AG04449 (cell line): ENCODE measurements around the gene LSG1.

Source experiments
- CTCF ChIA-PET: fragments of 350-600 bp; formaldehyde crosslinking; extraction: SDS; loops from one replicate; lab custom pipeline; 2021; ENCODE audit warnings: antibody characterized with exemption; lab: Yijun Ruan, JAX
- POLR2A ChIA-PET: fragments of 400-600, 350-600 bp; formaldehyde crosslinking; extraction: SDS; loops from one replicate; lab custom pipeline; 2020; ENCODE audit warnings: antibody characterized with exemption, inconsistent platforms; lab: Yijun Ruan, JAX
- DNase-seq: peaks from one replicate; pipeline ENCODE4 v3.0.0-alpha.2; 2010; ENCODE audit warnings: low read depth, low spot score
- H3K4me3 ChIP-seq: 2 replicates; pipeline ENCODE4 v1.5.1; 2011; ENCODE audit warnings: low read depth, mild to moderate bottlenecking, control low read depth, low read length
- TF ChIP-seq, protein P1 (sequence below): IDR thresholded peaks from one replicate; pipeline ENCODE4 v1.5.1; 2011; ENCODE audit warnings: mild to moderate bottlenecking, moderate library complexity, low read length, control low read depth, inconsistent platforms; ENCODE audit not compliant: insufficient read depth; ENCODE audit errors: missing control alignments

Gene LSG1

DNA sequence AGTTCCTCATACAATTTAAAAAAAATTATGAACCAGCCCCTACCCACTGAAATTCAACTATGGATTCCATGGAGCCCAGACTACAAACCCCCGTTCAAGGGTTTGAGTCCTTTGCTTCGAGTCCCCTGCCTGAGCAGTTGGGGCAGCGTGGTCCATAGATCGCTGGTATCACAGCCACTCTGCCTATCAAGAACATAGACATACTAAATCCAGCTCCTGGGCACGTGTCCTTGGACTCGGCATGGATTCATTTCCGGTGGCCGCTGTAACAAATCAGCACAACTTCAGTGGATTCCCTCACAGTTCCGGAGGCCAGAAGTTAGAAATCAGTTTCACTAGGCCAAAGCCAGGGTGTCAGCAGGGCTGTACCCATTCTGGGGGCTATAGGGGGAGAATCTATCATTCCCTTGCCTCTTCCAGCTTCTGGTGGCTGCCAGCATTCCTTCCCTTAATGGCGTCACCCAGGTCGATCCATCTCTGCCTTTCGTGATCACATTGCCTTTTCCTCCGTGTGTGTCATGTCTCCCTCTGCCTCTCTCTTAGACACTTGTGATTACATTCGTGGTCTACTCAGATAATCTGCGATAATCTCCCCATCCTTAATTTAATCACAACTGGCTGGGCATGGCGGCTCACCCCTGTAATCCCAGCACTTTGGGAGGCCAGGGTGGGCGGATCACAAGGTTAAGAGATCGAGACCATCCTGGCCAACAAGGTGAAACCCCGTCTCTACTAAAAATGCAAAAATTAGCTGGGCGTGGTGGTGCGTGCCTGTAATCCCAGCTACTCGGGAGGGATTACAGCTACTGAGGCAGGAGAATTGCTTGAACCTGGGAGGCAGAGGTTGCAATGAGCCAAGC is 34.2 kb downstream of the LSG1 start:
- H3K4me3 ChIP-seq, result no peak overlapping the region
- ChIA-PET CTCF (interaction anchor here (1.2 to 1.3 kb wide), 2 partner anchors 12 to 634 kb away, joined by 3 read pairs; partner anchors contain the start of gene XXYLT1), POLR2A (no interaction called here)
- TF ChIP-seq, protein P1, sequence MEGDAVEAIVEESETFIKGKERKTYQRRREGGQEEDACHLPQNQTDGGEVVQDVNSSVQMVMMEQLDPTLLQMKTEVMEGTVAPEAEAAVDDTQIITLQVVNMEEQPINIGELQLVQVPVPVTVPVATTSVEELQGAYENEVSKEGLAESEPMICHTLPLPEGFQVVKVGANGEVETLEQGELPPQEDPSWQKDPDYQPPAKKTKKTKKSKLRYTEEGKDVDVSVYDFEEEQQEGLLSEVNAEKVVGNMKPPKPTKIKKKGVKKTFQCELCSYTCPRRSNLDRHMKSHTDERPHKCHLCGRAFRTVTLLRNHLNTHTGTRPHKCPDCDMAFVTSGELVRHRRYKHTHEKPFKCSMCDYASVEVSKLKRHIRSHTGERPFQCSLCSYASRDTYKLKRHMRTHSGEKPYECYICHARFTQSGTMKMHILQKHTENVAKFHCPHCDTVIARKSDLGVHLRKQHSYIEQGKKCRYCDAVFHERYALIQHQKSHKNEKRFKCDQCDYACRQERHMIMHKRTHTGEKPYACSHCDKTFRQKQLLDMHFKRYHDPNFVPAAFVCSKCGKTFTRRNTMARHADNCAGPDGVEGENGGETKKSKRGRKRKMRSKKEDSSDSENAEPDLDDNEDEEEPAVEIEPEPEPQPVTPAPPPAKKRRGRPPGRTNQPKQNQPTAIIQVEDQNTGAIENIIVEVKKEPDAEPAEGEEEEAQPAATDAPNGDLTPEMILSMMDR, result no peak
- DNase-seq, result no peak

GRCh38 chr3:194637066-194637465 is 34.9 kb downstream of the LSG1 start:
- POLR2A ChIA-PET, result no interaction called here
- H3K4me3 ChIP-seq, result no peak overlapping the region
- no peak for DNase-seq
- CTCF ChIA-PET, result interaction anchor here (0.7 to 1.3 kb wide), 3 partner anchors 11 to 634 kb away, joined by 3 read pairs; partner anchors contain the start of gene XXYLT1
- TF ChIP-seq, protein P1, result no peak

GRCh38 chr3:194633349-194634004 is 38.5 kb downstream of the LSG1 start, which contains the start of gene TMEM44:
Gene TMEM44 (minus strand): TSS chr3:194633419. CDS start chr3:194633215, 204 bp downstream.
- ChIA-PET CTCF (interaction anchor here (0.6 to 2.5 kb wide), 29 partner anchors 9 to 300 kb away, joined by 3 to 12 read pairs (median 4); partner anchors contain the start of gene LSG1), POLR2A (no interaction called here)
- TF ChIP-seq, protein P1, result peak; percentile 74
- DNase-seq, result no peak
- peak within 1 kb of the TSS; percentile 73 for H3K4me3 ChIP-seq

- ChIA-PET CTCF (interaction anchor here (0.7 to 2.5 kb wide), 12 partner anchors 9 to 299 kb away, joined by 3 to 12 read pairs (median 4); partner anchors contain the start of gene LSG1), POLR2A (no interaction called here)
- TF ChIP-seq, protein P1, result no peak
- no peak for DNase-seq
- peak overlapping the region; percentile 73 for H3K4me3 ChIP-seq
These were observed 39.1 kb downstream of the LSG1 start for GRCh38 chr3:194632809-194633348.

DNA sequence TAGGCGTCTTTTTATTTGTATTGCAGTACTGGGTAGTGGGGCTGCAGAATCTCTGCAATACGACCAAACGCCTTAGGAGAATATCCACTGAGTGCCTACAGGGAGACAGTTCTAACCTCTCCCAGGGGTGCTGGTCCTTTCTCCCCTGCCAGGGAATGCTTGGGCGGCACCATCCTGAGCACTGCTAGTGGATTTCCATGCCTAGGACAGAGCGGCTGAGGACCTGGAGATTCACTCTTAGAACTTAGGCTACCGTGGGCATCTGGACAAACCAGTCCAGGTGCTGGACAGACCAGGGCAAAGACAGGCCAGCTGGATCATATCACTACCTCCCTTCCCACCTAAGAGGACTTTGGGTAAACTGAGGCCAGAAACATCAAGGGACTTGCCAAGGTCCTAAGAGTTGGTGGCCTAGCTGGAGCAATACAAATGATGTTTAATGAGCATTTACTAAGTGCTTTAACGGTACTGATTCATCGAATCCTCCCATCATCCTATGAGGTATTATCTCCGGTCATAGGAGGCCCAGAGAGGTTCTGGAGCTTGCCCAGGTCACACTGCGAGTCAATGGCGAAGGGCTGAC is 39.7 kb downstream of the LSG1 start:
- ChIA-PET CTCF (interaction anchor here (0.7 to 2.5 kb wide), 4 partner anchors 11 to 299 kb away, joined by 3 to 12 read pairs (median 4); no protein-coding TSS in a partner anchor), POLR2A (no interaction called here)
- DNase-seq, result no peak
- TF ChIP-seq, protein P1, result no peak
- H3K4me3 ChIP-seq, result peak overlapping the region; percentile 73
